RWPE1 (cell line): ENCODE results near the gene GJA5.
A peak's percentile ranks its signal among the peaks of the same experiment; 100 is the strongest.

Experiments used
- CTCF ChIA-PET: fragments of 350-600 bp; sonication (Branson Sonifier 250); formaldehyde crosslinking; extraction: SDS; loops from one replicate; lab custom pipeline; 2021; lab: Yijun Ruan, JAX
- POLR2A ChIA-PET: fragments of 400-600 bp; formaldehyde crosslinking; extraction: SDS; loops from one replicate; lab custom pipeline; 2020; ENCODE audit warnings: antibody characterized with exemption; ENCODE audit not compliant: low non-redundant PET; lab: Yijun Ruan, JAX
- DNase-seq: peaks from one replicate; pipeline ENCODE4 v3.0.0; 2012; ENCODE audit warnings: low spot score
- H3K27ac ChIP-seq: fragments of 450-650 bp; 2 replicates; pipeline ENCODE4 v1.5.1; 2017
- CTCF ChIP-seq: fragments of 450-650 bp; conservative IDR thresholded peaks from 2 replicates; pipeline ENCODE4 v1.5.1; 2017; ENCODE audit warnings: low read depth, mild to moderate bottlenecking

Gene GJA5

DNA sequence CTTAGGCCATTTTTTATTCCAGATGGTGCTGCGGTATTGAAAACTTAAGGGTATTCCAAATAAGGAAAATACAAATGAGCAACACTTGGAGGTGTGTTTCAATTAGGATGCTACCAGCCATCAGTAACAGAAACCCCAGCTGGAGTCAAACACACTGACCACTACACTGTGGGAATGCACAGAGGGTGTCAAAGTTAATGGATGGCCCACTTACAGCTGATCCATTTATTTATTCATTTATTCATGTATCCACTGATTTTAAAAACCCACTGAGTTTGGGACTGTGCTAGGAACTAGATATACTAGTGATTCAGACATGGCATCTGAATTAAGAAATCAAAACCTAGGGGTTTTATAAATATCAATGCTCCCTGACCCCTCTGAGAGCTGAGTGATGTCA lies 24.5 kb upstream of the GJA5 start:
- no peak for DNase-seq
- TF ChIP-seq CTCF, result no peak
- CTCF ChIA-PET, result no interaction called here
- no peak overlapping the region for H3K27ac ChIP-seq
- POLR2A ChIA-PET, result no interaction called here

DNA sequence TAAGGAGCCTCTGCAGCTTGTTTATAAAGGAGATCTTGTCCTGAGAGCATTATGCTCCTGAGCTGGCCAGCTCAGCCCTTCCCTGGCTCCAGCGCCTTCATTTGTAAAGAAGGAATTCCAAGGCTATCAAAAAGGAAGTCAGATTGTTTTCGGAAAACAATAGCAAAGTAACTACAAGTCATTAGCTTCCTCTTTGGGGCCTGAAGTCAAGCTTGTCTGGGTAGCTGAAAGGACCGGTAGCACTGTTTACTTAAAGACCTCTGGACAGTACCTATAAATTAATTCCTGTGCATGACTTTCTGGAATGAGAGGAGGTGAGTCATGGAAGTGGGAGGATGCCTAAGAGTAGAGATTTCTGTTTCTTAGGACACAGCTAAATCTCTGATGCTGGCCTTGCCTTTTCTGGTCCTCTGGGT lies 20.7 kb upstream of the GJA5 start:
- no peak overlapping the region for H3K27ac ChIP-seq
- DNase-seq, result peak; percentile 15
- ChIA-PET POLR2A (no interaction called here), CTCF (no interaction called here)
- TF ChIP-seq CTCF, result no peak

- no peak overlapping the region for H3K27ac ChIP-seq
- DNase-seq, result no peak
- TF ChIP-seq CTCF, result no peak
- ChIA-PET POLR2A (no interaction called here), CTCF (no interaction called here)
These were observed 17.3 kb upstream of the GJA5 start for GRCh38 chr1:147777694-147778093.

GRCh38 chr1:147773215-147773715 lies 12.9 kb upstream of the GJA5 start:
- ChIA-PET CTCF (interaction anchor here (0.6 kb wide), 1 partner anchor 33 kb away, joined by 3 read pairs; no protein-coding TSS in a partner anchor), POLR2A (no interaction called here)
- no peak for DNase-seq
- no peak for TF ChIP-seq CTCF
- no peak overlapping the region for H3K27ac ChIP-seq

GRCh38 chr1:147772570-147772969 lies 12.2 kb upstream of the GJA5 start:
- DNase-seq, result no peak
- TF ChIP-seq CTCF, result no peak
- POLR2A ChIA-PET, result no interaction called here
- H3K27ac ChIP-seq, result no peak overlapping the region
- CTCF ChIA-PET, result no interaction called here

DNA sequence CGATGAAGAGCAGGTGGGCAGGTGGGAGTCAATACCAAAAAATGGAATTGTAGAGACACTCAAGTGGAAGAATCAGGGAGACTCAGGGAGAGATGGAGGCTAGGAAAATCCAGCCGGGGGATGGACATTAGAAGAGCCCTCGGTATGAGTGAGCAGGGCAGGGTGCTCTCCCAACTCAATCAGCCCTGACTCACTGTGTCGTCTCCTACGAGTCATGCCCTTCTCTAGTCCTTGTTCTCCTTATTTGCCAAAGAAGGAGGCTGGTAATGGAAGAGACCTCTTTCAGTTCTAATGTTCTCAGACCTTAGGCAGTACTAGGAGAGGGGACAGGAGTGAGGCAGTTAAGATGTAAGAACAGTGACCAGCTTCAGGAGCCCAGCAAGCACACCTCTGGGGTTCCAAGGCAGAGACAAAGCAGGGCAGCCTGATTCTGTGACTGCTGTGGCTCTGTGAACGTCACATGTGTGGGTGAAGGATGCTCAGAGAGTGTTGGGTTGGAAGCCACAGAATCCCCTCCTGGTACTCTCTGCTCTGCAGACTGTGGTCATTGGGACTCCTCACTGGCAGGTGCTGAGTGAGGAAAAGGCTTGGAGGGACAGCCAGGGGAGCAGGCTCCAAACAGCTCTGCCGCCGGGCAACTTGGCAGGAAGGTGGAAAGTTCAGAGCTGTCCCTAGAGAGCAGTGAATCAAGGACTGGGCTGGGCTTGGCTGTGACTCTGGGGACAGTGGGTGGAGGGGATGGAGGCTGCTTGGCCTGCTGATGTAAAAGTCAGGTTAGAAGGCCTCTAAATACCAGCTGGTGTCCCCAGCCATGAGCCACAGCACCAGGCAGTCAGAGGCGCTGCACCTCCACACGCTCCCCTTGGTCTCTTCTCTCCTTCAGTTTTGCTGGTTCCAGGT lies 11.1 kb upstream of the GJA5 start:
- no peak for TF ChIP-seq CTCF
- DNase-seq, result peak; percentile 28
- ChIA-PET POLR2A (no interaction called here), CTCF (no interaction called here)
- H3K27ac ChIP-seq, result no peak overlapping the region
